Measurements from ENCODE around the gene SLX9.

Gene SLX9

GRCh38 chr21:44903050-44903685, 36.7 kb upstream of the SLX9 start:
- TF ChIP-seq, protein P1, sequence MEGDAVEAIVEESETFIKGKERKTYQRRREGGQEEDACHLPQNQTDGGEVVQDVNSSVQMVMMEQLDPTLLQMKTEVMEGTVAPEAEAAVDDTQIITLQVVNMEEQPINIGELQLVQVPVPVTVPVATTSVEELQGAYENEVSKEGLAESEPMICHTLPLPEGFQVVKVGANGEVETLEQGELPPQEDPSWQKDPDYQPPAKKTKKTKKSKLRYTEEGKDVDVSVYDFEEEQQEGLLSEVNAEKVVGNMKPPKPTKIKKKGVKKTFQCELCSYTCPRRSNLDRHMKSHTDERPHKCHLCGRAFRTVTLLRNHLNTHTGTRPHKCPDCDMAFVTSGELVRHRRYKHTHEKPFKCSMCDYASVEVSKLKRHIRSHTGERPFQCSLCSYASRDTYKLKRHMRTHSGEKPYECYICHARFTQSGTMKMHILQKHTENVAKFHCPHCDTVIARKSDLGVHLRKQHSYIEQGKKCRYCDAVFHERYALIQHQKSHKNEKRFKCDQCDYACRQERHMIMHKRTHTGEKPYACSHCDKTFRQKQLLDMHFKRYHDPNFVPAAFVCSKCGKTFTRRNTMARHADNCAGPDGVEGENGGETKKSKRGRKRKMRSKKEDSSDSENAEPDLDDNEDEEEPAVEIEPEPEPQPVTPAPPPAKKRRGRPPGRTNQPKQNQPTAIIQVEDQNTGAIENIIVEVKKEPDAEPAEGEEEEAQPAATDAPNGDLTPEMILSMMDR (conservative IDR thresholded peaks at IDR 0.05; ENCODE audit: low read length), result no peak
- no peak overlapping the region for H3K4me3 ChIP-seq (ENCODE audit: low read length)
- DNase-seq (ENCODE audit: low read depth), result no peak

DNA sequence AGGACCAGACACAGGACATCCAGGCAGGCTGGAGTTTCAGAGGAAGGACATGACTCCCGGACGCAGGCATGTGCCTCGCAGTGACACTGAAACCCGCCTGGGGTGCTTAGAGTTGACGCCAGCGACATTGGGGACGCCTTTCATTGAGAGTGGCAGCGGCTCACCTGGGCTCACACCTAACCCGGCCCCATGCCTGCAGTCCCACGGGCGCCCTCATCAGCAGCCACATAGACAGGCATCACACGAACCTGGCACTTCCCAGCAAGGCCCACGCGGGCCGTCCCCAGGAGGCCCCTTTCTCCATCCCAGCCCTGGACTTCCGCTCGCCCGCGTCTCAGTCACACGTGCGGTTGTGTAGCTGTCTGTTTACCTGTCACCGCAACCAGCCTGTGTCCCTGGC, 36.1 kb upstream of the SLX9 start:
- TF ChIP-seq, protein P1 (conservative IDR thresholded peaks at IDR 0.05; ENCODE audit: low read length), result no peak
- H3K4me3 ChIP-seq (ENCODE audit: low read length), result no peak overlapping the region
- DNase-seq (ENCODE audit: low read depth), result no peak

- TF ChIP-seq, protein P1 (conservative IDR thresholded peaks at IDR 0.05; ENCODE audit: low read length), result no peak
- DNase-seq (ENCODE audit: low read depth), result no peak
- no peak overlapping the region for H3K4me3 ChIP-seq (ENCODE audit: low read length)
Observed at GRCh38 chr21:44904141-44904923, 35.5 kb upstream of the SLX9 start.

- TF ChIP-seq, protein P1 (conservative IDR thresholded peaks at IDR 0.05; ENCODE audit: low read length), result no peak
- no peak for DNase-seq (ENCODE audit: low read depth)
- no peak overlapping the region for H3K4me3 ChIP-seq (ENCODE audit: low read length)
Observed at GRCh38 chr21:44905016-44905727, 34.7 kb upstream of the SLX9 start.

- DNase-seq (ENCODE audit: low read depth), result no peak
- TF ChIP-seq, protein P1 (conservative IDR thresholded peaks at IDR 0.05; ENCODE audit: low read length), result no peak
- no peak overlapping the region for H3K4me3 ChIP-seq (ENCODE audit: low read length)
Observed at GRCh38 chr21:44905728-44906090, 34.1 kb upstream of the SLX9 start.

GRCh38 chr21:44907225-44907965, 32.4 kb upstream of the SLX9 start:
- TF ChIP-seq, protein P1 (conservative IDR thresholded peaks at IDR 0.05; ENCODE audit: low read length), result peak; percentile 11; the same call in 1 of the 2 replicates
- H3K4me3 ChIP-seq (ENCODE audit: low read length), result no peak overlapping the region
- no peak for DNase-seq (ENCODE audit: low read depth)
